ENCODE measurements around the gene INTS11.

DNA sequence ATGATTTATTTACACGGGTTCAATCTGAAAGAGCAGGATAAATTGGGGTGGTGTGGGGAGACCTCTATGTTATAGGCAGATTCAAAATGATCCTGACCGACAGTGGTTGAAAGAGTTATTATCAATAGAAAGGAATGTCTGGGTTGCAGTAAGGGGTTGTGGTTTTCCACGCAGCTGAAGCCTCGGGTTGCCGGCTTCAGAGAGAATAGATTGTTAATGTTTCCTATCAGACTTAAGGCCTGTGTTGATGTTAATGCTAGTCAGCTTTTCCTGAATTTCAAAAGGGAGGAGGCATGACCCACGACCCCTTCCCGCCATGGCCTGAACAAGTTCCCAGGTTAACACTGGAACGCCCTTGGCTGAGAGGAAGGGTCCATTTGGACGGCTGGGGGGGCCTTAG is 48.6 kb downstream of the INTS11 start:
- TF ChIP-seq, protein P1, sequence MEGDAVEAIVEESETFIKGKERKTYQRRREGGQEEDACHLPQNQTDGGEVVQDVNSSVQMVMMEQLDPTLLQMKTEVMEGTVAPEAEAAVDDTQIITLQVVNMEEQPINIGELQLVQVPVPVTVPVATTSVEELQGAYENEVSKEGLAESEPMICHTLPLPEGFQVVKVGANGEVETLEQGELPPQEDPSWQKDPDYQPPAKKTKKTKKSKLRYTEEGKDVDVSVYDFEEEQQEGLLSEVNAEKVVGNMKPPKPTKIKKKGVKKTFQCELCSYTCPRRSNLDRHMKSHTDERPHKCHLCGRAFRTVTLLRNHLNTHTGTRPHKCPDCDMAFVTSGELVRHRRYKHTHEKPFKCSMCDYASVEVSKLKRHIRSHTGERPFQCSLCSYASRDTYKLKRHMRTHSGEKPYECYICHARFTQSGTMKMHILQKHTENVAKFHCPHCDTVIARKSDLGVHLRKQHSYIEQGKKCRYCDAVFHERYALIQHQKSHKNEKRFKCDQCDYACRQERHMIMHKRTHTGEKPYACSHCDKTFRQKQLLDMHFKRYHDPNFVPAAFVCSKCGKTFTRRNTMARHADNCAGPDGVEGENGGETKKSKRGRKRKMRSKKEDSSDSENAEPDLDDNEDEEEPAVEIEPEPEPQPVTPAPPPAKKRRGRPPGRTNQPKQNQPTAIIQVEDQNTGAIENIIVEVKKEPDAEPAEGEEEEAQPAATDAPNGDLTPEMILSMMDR (IDR thresholded peaks at IDR 0.05), result no peak
- TF ChIP-seq POLR2A (IDR thresholded peaks at IDR 0.05) (no peak), POLR2AphosphoS5 (IDR thresholded peaks at IDR 0.05) (no peak), EP300 (IDR thresholded peaks at IDR 0.05) (no peak)

Data from stomach (tissue), 4 donors.